ENCODE measurements around the gene ABCA5.

ABCA5 gene, protein sequence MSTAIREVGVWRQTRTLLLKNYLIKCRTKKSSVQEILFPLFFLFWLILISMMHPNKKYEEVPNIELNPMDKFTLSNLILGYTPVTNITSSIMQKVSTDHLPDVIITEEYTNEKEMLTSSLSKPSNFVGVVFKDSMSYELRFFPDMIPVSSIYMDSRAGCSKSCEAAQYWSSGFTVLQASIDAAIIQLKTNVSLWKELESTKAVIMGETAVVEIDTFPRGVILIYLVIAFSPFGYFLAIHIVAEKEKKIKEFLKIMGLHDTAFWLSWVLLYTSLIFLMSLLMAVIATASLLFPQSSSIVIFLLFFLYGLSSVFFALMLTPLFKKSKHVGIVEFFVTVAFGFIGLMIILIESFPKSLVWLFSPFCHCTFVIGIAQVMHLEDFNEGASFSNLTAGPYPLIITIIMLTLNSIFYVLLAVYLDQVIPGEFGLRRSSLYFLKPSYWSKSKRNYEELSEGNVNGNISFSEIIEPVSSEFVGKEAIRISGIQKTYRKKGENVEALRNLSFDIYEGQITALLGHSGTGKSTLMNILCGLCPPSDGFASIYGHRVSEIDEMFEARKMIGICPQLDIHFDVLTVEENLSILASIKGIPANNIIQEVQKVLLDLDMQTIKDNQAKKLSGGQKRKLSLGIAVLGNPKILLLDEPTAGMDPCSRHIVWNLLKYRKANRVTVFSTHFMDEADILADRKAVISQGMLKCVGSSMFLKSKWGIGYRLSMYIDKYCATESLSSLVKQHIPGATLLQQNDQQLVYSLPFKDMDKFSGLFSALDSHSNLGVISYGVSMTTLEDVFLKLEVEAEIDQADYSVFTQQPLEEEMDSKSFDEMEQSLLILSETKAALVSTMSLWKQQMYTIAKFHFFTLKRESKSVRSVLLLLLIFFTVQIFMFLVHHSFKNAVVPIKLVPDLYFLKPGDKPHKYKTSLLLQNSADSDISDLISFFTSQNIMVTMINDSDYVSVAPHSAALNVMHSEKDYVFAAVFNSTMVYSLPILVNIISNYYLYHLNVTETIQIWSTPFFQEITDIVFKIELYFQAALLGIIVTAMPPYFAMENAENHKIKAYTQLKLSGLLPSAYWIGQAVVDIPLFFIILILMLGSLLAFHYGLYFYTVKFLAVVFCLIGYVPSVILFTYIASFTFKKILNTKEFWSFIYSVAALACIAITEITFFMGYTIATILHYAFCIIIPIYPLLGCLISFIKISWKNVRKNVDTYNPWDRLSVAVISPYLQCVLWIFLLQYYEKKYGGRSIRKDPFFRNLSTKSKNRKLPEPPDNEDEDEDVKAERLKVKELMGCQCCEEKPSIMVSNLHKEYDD (N-terminal part only)

DNA sequence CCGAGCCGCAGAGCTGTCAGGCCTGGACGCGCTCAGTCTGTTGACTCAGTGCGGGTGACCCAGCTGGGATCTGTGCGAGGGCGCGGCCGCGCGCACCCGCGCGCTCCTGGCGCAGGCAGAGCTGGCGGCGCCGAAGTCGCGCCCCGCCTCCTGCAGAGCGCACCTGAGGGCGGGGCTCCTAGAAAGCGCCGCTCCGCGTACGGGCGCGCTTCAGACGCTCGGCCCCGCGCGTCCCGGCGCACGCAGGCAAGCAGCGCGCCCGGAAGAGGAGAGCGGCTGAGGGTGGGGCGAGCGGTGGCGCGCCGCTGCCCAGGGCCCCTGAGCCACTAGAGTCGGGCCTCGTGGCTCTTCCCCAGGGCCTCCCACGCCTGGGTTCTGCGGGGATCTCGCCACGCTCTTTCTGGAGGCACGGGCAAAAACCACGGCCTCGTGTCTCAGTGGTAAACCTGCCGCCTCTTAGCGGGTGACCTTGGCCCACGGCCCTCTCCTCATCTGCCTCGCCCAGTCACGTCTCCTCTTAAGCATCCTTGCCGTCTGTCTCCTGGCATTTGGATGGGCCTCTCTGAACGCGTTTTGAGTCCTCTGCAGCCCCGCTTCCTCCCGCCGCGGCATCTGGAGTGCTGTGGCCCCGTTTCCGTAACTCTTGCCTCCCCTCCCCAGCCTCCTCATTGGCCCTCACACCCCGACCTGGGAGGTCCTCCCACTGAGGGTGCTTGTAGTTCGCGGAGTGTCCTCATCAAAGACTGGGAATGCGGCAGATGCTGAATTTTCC, at the start of gene ABCA5:
ABCA5 (minus strand) TSS at position 74 of the 772 bp plus-strand sequence. CDS start 12,718 bp downstream, outside the sequence.
- peak within 1 kb of the TSS; percentile 94 for H2AFZ ChIP-seq (ENCODE audit: low read length)
- peak within 1 kb of the TSS; percentile 93 for H3K4me3 ChIP-seq (ENCODE audit: low read length)
- H3F3A ChIP-seq (ENCODE audit: insufficient read depth, low read length), result peaks cover 7% of the 10 kb centered on the region
- H3K27ac ChIP-seq (ENCODE audit: low read length), result peak within 1 kb of the TSS; percentile 67; the same call in 1 of the 2 replicates
- DNase-seq, result peak; percentile 96
- TF ChIP-seq, protein P1, sequence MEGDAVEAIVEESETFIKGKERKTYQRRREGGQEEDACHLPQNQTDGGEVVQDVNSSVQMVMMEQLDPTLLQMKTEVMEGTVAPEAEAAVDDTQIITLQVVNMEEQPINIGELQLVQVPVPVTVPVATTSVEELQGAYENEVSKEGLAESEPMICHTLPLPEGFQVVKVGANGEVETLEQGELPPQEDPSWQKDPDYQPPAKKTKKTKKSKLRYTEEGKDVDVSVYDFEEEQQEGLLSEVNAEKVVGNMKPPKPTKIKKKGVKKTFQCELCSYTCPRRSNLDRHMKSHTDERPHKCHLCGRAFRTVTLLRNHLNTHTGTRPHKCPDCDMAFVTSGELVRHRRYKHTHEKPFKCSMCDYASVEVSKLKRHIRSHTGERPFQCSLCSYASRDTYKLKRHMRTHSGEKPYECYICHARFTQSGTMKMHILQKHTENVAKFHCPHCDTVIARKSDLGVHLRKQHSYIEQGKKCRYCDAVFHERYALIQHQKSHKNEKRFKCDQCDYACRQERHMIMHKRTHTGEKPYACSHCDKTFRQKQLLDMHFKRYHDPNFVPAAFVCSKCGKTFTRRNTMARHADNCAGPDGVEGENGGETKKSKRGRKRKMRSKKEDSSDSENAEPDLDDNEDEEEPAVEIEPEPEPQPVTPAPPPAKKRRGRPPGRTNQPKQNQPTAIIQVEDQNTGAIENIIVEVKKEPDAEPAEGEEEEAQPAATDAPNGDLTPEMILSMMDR (IDR thresholded peaks at IDR 0.05; ENCODE audit: low read length), result no peak
- TF ChIP-seq EZH2 (optimal IDR thresholded peaks at IDR 0.05; ENCODE audit: low read depth, low read length), result no peak
- no peak for TF ChIP-seq EZH2phosphoT487 (IDR thresholded peaks at IDR 0.05; ENCODE audit: low read length)
- peaks cover 18% of the 10 kb centered on the region for H3K4me1 ChIP-seq (ENCODE audit: low read length)
- peaks cover 21% of the 10 kb centered on the region for H3K79me2 ChIP-seq (ENCODE audit: low read length)
- no peaks in the 10 kb centered on the region for H3K9me3 ChIP-seq (replicated peaks; ENCODE audit: insufficient read depth, low read length)
- no peaks in the 10 kb centered on the region for H4K20me1 ChIP-seq (ENCODE audit: insufficient read depth, low read length)
- no peaks in the 10 kb centered on the region for H3K9me2 ChIP-seq (replicated peaks; ENCODE audit: insufficient read depth, low read length)
- peak within 1 kb of the TSS; percentile 96 for H3K4me2 ChIP-seq (ENCODE audit: low read depth, low read length)
- peak within 1 kb of the TSS; percentile 88 for H3K9ac ChIP-seq (ENCODE audit: low read length)
- no peaks in the 10 kb centered on the region for H3K27me3 ChIP-seq (replicated peaks; ENCODE audit: insufficient read depth, low read length)
- H3K36me3 ChIP-seq (replicated peaks; ENCODE audit: insufficient read depth, low read length), result no peaks in the 10 kb centered on the region

DNA sequence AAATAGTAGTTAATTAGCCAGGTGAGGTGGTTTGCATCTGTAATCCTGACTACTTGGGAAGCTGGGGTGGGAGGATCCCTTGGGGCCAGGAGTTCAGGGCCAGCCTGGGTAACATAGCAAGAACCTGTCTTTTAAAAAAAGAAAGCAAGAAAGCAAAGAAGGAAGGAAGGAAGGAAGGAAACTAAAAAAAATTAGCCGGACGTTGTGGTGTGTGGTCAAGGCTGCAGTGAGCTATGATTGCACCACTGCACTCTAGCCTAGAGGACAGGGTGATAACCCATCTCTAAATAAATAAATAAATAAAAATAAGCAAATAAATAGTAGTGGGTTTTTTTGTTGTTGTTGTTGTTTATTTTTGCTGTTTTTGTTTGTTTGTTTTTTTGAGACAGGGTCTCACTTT, 48.3 kb upstream of the ABCA5 start:
- no peak overlapping the region for H3K27ac ChIP-seq (ENCODE audit: low read length)
- DNase-seq, result peak; percentile 52
- H3K9ac ChIP-seq (ENCODE audit: low read length), result no peak overlapping the region
- no peak overlapping the region for H2AFZ ChIP-seq (ENCODE audit: low read length)
- TF ChIP-seq EZH2 (optimal IDR thresholded peaks at IDR 0.05; ENCODE audit: low read depth, low read length) (no peak), EZH2phosphoT487 (IDR thresholded peaks at IDR 0.05; ENCODE audit: low read length) (no peak)
- TF ChIP-seq, protein P1 (IDR thresholded peaks at IDR 0.05; ENCODE audit: low read length), result no peak
- H3K4me1 ChIP-seq (ENCODE audit: low read length), result no peaks in the 10 kb centered on the region; the same call in 1 of the 2 replicates
- no peaks in the 10 kb centered on the region for H3K79me2 ChIP-seq (ENCODE audit: low read length)
- no peaks in the 10 kb centered on the region for H3K9me2 ChIP-seq (replicated peaks; ENCODE audit: insufficient read depth, low read length)
- H3K27me3 ChIP-seq (replicated peaks; ENCODE audit: insufficient read depth, low read length), result no peaks in the 10 kb centered on the region
- no peaks in the 10 kb centered on the region for H4K20me1 ChIP-seq (ENCODE audit: insufficient read depth, low read length)
- no peaks in the 10 kb centered on the region for H3F3A ChIP-seq (ENCODE audit: insufficient read depth, low read length)
- no peak overlapping the region for H3K4me3 ChIP-seq (ENCODE audit: low read length)
- no peaks in the 10 kb centered on the region for H3K9me3 ChIP-seq (replicated peaks; ENCODE audit: insufficient read depth, low read length)
- H3K36me3 ChIP-seq (replicated peaks; ENCODE audit: insufficient read depth, low read length), result no peaks in the 10 kb centered on the region
- H3K4me2 ChIP-seq (ENCODE audit: low read depth, low read length), result no peak overlapping the region

DNA sequence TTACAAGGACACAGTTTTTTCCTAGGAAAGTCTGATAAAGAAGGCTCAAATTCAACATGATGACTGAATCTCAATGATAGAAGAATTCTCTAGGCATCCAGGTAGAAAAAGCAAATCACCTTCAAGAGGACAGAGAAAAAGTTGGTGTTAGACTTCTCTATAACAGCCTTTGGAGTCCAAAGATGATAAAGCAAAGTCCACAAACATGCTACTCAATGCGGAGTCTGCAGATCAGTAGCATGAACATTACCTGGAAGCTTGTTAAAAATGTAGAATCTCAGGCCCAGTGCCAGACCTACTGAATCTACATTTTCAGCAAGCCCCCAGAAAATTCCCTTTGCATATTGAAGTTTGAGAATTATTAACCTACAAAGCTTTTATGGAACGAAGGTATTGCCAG, 46.1 kb upstream of the ABCA5 start:
- H3K9ac ChIP-seq (ENCODE audit: low read length), result no peak overlapping the region
- H3K4me1 ChIP-seq (ENCODE audit: low read length), result peaks cover 9% of the 10 kb centered on the region
- no peak overlapping the region for H3K4me2 ChIP-seq (ENCODE audit: low read depth, low read length)
- no peaks in the 10 kb centered on the region for H4K20me1 ChIP-seq (ENCODE audit: insufficient read depth, low read length)
- no peaks in the 10 kb centered on the region for H3K9me3 ChIP-seq (replicated peaks; ENCODE audit: insufficient read depth, low read length)
- H3K36me3 ChIP-seq (replicated peaks; ENCODE audit: insufficient read depth, low read length), result no peaks in the 10 kb centered on the region
- H3K27ac ChIP-seq (ENCODE audit: low read length), result no peak overlapping the region
- no peaks in the 10 kb centered on the region for H3K9me2 ChIP-seq (replicated peaks; ENCODE audit: insufficient read depth, low read length)
- no peaks in the 10 kb centered on the region for H3K27me3 ChIP-seq (replicated peaks; ENCODE audit: insufficient read depth, low read length)
- DNase-seq, result no peak
- no peak overlapping the region for H2AFZ ChIP-seq (ENCODE audit: low read length)
- no peak overlapping the region for H3K4me3 ChIP-seq (ENCODE audit: low read length)
- no peak for TF ChIP-seq EZH2phosphoT487 (IDR thresholded peaks at IDR 0.05; ENCODE audit: low read length)
- TF ChIP-seq, protein P1 (IDR thresholded peaks at IDR 0.05; ENCODE audit: low read length), result no peak
- no peak for TF ChIP-seq EZH2 (optimal IDR thresholded peaks at IDR 0.05; ENCODE audit: low read depth, low read length)
- H3K79me2 ChIP-seq (ENCODE audit: low read length), result no peaks in the 10 kb centered on the region
- no peaks in the 10 kb centered on the region for H3F3A ChIP-seq (ENCODE audit: insufficient read depth, low read length)
